ENCODE results near the gene LIPC.

LIPC gene

DNA sequence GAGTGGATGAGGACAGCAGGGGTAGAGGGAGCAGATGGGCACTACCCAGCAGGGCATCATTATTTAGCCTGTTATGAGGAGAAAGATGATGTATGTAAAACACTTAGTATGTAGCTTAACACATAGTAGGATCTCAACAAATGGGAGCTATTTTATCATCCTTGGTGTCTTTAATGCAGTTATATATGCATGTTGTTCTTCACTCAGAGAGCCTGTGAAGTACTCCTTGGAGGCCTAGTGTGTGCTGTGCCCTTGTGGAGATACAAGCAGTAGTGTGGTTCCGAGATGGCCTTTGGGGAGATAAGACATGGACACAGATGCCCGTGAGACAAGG lies 124.2 kb downstream of the LIPC start:
- no peak for DNase-seq (ENCODE audit: low read depth)
- no peak overlapping the region for H3K4me3 ChIP-seq (replicated peaks; ENCODE audit: low read depth, low read length)
- TF ChIP-seq CTCF (IDR thresholded peaks at IDR 0.05; ENCODE audit: low read length, missing control alignments) = no peak

DNA sequence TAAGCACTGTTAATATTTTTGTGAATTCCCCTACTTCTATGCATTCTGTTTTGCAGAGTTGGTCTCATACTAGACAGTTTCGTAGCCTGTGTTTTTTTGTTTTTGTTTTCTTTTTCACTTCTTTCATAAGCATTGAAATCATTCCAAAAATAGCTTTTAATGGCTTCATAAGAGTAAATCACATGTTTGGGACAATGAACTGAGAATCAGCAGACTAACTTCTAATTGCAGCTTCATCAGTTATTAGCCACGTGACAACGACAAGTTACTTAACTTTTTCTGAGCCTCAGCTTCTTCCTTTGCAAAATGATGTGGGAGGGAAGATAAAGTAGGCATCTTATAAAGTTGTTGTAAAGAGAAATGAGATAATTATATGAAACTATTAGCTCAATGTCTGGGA lies 124.8 kb downstream of the LIPC start:
- DNase-seq (ENCODE audit: low read depth) = no peak
- H3K4me3 ChIP-seq (replicated peaks; ENCODE audit: low read depth, low read length) = no peak overlapping the region
- no peak for TF ChIP-seq CTCF (IDR thresholded peaks at IDR 0.05; ENCODE audit: low read length, missing control alignments)

DNA sequence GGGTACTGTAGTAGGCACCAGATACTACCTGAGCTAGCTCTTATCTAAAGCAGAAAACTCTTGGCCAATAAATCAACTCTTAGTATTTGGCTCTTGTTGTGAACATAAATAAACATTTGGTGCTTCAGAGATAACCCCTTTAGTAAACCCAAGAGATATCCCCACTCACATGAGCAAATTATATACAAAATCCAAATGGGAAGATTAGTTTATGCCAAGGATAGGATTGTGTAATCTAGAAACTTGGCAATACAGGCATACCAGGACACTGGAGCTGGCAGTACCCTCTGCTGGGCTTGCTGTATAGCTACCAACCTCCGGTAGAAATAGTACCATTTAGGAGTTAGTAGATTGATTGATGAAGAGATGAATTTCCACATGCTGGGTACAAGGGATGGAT lies 127.0 kb downstream of the LIPC start:
- no peak overlapping the region for H3K4me3 ChIP-seq (replicated peaks; ENCODE audit: low read depth, low read length)
- TF ChIP-seq CTCF (IDR thresholded peaks at IDR 0.05; ENCODE audit: low read length, missing control alignments) = no peak
- no peak for DNase-seq (ENCODE audit: low read depth)

GRCh38 chr15:58559904-58560588 lies 128.3 kb downstream of the LIPC start:
- no peak for DNase-seq (ENCODE audit: low read depth)
- no peak overlapping the region for H3K4me3 ChIP-seq (replicated peaks; ENCODE audit: low read depth, low read length)
- TF ChIP-seq CTCF (IDR thresholded peaks at IDR 0.05; ENCODE audit: low read length, missing control alignments) = no peak

GRCh38 chr15:58561321-58561720 lies 129.5 kb downstream of the LIPC start:
- TF ChIP-seq CTCF (IDR thresholded peaks at IDR 0.05; ENCODE audit: low read length, missing control alignments) = no peak
- no peak for DNase-seq (ENCODE audit: low read depth)
- H3K4me3 ChIP-seq (replicated peaks; ENCODE audit: low read depth, low read length) = no peak overlapping the region

- no peak for DNase-seq (ENCODE audit: low read depth)
Observed at GRCh38 chr15:58562135-58562534, 130.3 kb downstream of the LIPC start.

More at GRCh38 chr15:58562135-58562534, 130.3 kb downstream of the LIPC start:
- no peak for TF ChIP-seq CTCF (IDR thresholded peaks at IDR 0.05; ENCODE audit: low read length, missing control alignments)
- H3K4me3 ChIP-seq (replicated peaks; ENCODE audit: low read depth, low read length) = no peak overlapping the region
